GM10266 (cell line): ENCODE measurements around the gene NTPCR.

Experiments
- DNase-seq: peaks from one replicate; pipeline ENCODE4 v3.0.0; 2012; ENCODE audit errors: extremely low spot score
- TF ChIP-seq, protein P1 (sequence below): IDR thresholded peaks from 2 replicates; pipeline ENCODE4 v1.5.1; 2012; ENCODE audit warnings: mild to moderate bottlenecking, low read depth; ENCODE audit not compliant: control insufficient read depth, insufficient read depth; ENCODE audit errors: missing control alignments

Gene NTPCR

DNA sequence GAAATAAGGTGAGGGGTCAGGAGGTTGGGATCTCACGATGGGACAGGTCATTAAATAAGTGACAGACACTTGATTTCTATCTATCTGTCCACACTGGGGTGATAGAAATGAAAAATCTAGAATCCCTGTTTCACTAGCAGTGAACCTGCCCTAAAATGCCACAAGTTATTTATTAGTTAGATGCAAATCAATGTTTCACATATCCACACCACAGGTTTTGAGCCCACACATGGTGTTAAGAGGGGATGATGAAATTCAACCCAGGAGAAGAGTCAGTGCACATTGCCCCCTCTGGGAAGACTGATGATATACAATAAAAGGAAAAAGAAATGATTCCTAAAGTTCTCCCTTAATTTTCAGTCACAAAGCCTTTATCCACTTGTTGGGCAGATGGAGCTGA, 10.1 kb upstream of the NTPCR start:
- TF ChIP-seq, protein P1, sequence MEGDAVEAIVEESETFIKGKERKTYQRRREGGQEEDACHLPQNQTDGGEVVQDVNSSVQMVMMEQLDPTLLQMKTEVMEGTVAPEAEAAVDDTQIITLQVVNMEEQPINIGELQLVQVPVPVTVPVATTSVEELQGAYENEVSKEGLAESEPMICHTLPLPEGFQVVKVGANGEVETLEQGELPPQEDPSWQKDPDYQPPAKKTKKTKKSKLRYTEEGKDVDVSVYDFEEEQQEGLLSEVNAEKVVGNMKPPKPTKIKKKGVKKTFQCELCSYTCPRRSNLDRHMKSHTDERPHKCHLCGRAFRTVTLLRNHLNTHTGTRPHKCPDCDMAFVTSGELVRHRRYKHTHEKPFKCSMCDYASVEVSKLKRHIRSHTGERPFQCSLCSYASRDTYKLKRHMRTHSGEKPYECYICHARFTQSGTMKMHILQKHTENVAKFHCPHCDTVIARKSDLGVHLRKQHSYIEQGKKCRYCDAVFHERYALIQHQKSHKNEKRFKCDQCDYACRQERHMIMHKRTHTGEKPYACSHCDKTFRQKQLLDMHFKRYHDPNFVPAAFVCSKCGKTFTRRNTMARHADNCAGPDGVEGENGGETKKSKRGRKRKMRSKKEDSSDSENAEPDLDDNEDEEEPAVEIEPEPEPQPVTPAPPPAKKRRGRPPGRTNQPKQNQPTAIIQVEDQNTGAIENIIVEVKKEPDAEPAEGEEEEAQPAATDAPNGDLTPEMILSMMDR = no peak
- DNase-seq = no peak

DNA sequence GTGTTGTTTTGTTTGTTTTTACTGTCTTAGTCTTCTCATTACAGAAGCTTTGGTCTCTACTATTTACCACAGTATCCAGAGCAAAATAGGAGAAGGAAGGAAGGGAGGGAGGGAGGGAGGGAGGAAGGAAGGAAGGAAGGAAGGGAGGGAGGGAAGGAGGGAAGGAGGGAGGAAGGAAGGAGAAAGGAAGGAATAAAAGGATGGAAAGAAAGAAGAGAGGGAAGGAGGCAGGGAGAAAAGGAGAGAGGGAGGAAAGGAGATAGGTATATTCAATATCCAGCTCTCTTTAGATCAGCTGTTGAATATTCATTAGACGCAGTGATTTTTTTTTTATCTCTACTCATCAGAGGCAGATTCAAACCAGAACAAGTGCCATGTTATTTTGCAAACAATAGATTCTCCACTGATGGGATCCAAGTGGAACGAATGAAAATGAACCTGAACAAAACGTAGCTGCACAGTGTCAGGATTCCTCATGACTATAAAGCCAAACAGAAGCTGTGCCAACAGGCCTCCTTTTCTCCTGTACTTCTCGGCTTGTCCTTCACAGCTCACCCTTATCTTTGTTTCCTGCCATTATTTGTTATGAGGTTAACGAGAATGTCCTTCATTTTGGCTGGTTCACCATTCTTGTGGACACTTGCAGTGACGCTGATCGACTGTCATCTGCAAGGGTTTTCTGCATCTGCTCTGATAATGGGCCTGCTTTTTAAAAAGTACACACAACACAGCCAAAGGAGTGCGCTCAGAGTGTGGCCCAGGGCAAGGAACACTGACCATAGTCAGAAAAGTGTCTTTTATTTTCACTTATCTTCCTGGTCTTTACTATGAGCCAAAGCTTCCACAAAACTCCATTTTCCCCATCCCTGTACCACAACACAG, 7.8 kb upstream of the NTPCR start:
- TF ChIP-seq, protein P1 = no peak
- no peak for DNase-seq

DNA sequence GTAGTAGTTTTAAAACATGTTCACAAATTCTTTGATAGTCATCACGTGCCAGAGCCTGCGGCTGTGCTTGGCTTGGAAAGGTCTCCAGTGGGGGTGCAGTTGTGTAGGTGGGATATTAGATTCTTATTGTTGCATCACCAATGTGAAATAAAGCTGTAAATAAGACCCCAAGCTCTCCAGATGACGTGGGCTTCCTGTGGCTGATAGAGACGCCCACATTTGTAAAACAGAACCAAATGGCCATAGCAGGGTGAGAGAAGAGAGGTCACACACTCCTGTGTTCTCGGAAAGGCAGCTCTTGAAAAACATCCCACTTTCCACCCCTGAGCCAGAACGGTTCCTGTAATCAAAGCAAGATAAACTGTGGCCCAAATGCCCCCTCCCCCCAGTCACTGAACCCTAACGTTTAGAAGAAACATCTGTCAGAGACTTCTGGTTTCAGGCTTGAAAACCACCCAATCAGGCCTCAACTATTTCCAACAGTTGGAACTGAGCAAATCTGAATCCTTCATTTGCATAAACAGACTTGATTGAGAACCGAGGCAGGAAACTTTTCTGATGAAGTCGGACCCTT, 6.6 kb upstream of the NTPCR start:
- TF ChIP-seq, protein P1 = no peak
- no peak for DNase-seq

DNA sequence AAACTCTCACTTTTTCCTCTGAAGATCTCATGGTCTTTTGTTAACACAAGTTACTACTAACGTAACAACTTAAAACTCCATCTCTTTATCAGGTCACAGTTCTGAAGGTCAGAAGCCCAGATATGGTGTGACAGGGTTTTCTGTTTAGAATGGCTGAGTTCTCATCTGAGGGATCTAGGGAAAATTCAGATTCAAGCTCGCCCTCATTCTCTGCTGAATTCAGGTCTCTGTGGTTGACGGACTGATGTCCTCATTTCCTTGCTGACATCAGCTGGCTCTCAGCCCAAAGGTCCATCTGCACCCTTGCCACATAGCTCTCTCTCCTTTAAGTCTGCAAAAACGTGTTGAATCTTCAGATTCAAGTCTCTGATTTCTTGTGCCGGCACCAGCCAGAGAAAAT, 6.1 kb upstream of the NTPCR start:
- no peak for DNase-seq
- TF ChIP-seq, protein P1 = no peak

GRCh38 chr1:232949636-232950196, 695 bp upstream of the NTPCR start:
- TF ChIP-seq, protein P1 = no peak
- DNase-seq = no peak

DNA sequence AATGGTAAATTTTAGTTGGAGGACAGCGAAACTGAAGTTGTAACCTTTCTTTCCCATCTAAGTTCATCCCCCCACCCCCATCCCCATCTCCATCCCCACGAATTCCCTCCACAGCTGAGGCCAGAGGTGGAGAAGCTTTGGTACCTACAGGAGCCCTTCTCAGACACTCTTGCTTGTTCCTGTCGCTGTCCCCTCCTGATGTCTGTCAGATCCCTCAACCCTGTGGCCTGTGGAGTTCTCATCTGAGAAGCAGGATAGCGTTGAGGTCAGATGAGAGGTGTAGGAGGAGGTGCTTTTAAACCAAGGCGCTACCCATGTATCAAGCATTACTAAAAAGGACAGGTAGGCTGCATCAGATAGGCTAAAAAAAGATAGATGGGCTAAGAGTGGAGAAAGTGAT, 769 bp downstream of the NTPCR start:
- DNase-seq = peak; percentile 32

More for the DNA sequence above, 769 bp downstream of the NTPCR start:
- TF ChIP-seq, protein P1 = no peak
